ENCODE results near the gene PABPC1L. TPM values are rescaled to one million over a fixed set of nuclear protein-coding genes. Genes with fewer than 3 reads are reported as not detected.

Gene PABPC1L
- total RNA-seq, 1 experiment from 2014 or later: 83.5 TPM

- no peak within 1 kb of the TSS for H2BK5ac ChIP-seq (ENCODE audit: insufficient read length, low read length)
- H3K79me1 ChIP-seq (ENCODE audit: insufficient read depth, low read depth, low read length, poor library complexity, severe bottlenecking): no peaks in the 10 kb centered on the region
- H3K27me3 ChIP-seq (ENCODE audit: insufficient read depth, low read length): no peaks in the 10 kb centered on the region; the same call in 1 of the 2 replicates
- H4K8ac ChIP-seq (replicated peaks; ENCODE audit: insufficient read length, low read depth, low read length): no peak within 1 kb of the TSS
- H2AK5ac ChIP-seq (ENCODE audit: insufficient read length, low read length): no peak within 1 kb of the TSS
- no CpG with 5 or more reads among the region's 68 CpGs for WGBS (ENCODE audit: extremely low coverage, insufficient read length, low lambda C conversion rate)
- H3K4me2 ChIP-seq (ENCODE audit: insufficient read depth, insufficient read length, low read length): peak within 1 kb of the TSS; percentile 82
- H3K79me2 ChIP-seq (ENCODE audit: insufficient read depth, low read length): peaks cover 14% of the 10 kb centered on the region; the same call in 1 of the 2 replicates
- no peak within 1 kb of the TSS for H2BK120ac ChIP-seq (ENCODE audit: low read depth, low read length, poor library complexity, severe bottlenecking)
- TF ChIP-seq, protein P1, sequence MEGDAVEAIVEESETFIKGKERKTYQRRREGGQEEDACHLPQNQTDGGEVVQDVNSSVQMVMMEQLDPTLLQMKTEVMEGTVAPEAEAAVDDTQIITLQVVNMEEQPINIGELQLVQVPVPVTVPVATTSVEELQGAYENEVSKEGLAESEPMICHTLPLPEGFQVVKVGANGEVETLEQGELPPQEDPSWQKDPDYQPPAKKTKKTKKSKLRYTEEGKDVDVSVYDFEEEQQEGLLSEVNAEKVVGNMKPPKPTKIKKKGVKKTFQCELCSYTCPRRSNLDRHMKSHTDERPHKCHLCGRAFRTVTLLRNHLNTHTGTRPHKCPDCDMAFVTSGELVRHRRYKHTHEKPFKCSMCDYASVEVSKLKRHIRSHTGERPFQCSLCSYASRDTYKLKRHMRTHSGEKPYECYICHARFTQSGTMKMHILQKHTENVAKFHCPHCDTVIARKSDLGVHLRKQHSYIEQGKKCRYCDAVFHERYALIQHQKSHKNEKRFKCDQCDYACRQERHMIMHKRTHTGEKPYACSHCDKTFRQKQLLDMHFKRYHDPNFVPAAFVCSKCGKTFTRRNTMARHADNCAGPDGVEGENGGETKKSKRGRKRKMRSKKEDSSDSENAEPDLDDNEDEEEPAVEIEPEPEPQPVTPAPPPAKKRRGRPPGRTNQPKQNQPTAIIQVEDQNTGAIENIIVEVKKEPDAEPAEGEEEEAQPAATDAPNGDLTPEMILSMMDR (conservative IDR thresholded peaks at IDR 0.05): peak; percentile 62
- H3K4ac ChIP-seq (ENCODE audit: low read depth, low read length): no peak within 1 kb of the TSS
- peak within 1 kb of the TSS; percentile 60 for H3K9ac ChIP-seq (ENCODE audit: extremely low read depth, insufficient read length, low read length)
- H3K23ac ChIP-seq (ENCODE audit: insufficient read length, low read depth, low read length): no peak within 1 kb of the TSS
- no peaks in the 10 kb centered on the region for H4K20me1 ChIP-seq (ENCODE audit: control insufficient read depth, insufficient read depth, insufficient read length)
- no peak within 1 kb of the TSS for H2BK20ac ChIP-seq (ENCODE audit: low read depth, low read length, poor library complexity, severe bottlenecking)
- H3K27ac Mint-ChIP-seq: peak within 1 kb of the TSS; percentile 71 to 98 (median 96)
- H2AFZ ChIP-seq (ENCODE audit: low read length): no peak within 1 kb of the TSS
- no peak within 1 kb of the TSS for H2BK15ac ChIP-seq (ENCODE audit: low read depth, low read length)
- peaks cover 44 to 46% of the 10 kb centered on the region in 2 experiments for H3K4me1 Mint-ChIP-seq
- peaks cover 5% of the 10 kb centered on the region for H3K23me2 ChIP-seq (ENCODE audit: insufficient read length, low read depth, low read length, poor library complexity, severe bottlenecking)
- H2BK12ac ChIP-seq (ENCODE audit: insufficient read length, low read depth, low read length): no peak within 1 kb of the TSS
- no peaks in the 10 kb centered on the region for H3K4me1 ChIP-seq (ENCODE audit: insufficient read depth, low read length)
- H3K4me3 Mint-ChIP-seq: peak within 1 kb of the TSS; percentile 100
- H4K5ac ChIP-seq (ENCODE audit: insufficient read length, low read depth, low read length): no peak within 1 kb of the TSS
- H3K36me3 Mint-ChIP-seq (ENCODE audit: insufficient read depth in 1 of 3, low read depth in 3 of 3): peaks cover 0 to 2% (median 0%) of the 10 kb centered on the region in 3 experiments; a peak in 1 of 7 replicates
- no peak within 1 kb of the TSS for H3T11ph ChIP-seq (ENCODE audit: low read length)
- H3K27ac ChIP-seq (ENCODE audit: insufficient read length, low read depth, low read length): peak within 1 kb of the TSS; percentile 11
- no peak within 1 kb of the TSS for H3K56ac ChIP-seq (ENCODE audit: insufficient read length, low read depth, low read length)
- H3K9me3 Mint-ChIP-seq: no peaks in the 10 kb centered on the region; a peak in 2 of 5 replicates
- DNase-seq: peak; percentile 96
- H4K91ac ChIP-seq (ENCODE audit: insufficient read length, low read depth, low read length): no peak within 1 kb of the TSS
- H3K27me3 Mint-ChIP-seq (ENCODE audit: low read depth): peaks cover 34% of the 10 kb centered on the region
- no peaks in the 10 kb centered on the region for H3K9me3 ChIP-seq (ENCODE audit: control insufficient read depth, low read depth, low read length)
- peak within 1 kb of the TSS; percentile 33 for H3K14ac ChIP-seq (ENCODE audit: insufficient read depth, low read length)
- no peak within 1 kb of the TSS for H3K18ac ChIP-seq (ENCODE audit: insufficient read length, low read depth, low read length)
Observed at GRCh38 chr20:44966030-44966961, 56.4 kb downstream of the PABPC1L start, which contains the start of gene STK4. STK4 (plus strand) TSS chr20:44966512; CDS start chr20:44966569, 57 bp downstream.
